A549 (cell line): Measurements from ENCODE around the gene CAMTA1. TPM values are rescaled to one million over a fixed set of nuclear protein-coding genes. Genes with fewer than 3 reads are reported as not detected.

Experiments
- ATAC-seq, 2 experiments: fragments of 200-7000 bp in 1 of 2; fragments of >200 bp in 1 of 2; cut with Nextera tagmentation in 1 of 2; cut with Tn5 transposase in 1 of 2; 3 replicates each; pipeline versions ENCODE4 v1.8.0 to v1.9.1; 2018 to 2020; ENCODE audit warnings: mild to moderate bottlenecking in 1 of 2, moderate library complexity in 1 of 2
- CTCF ChIA-PET: fragments of 300-600 bp; sonication (Branson Sonifier 250); formaldehyde crosslinking; extraction: SDS; loops from one replicate; lab custom pipeline; 2021; ENCODE audit warnings: antibody characterized with exemption, inconsistent platforms; lab: Yijun Ruan, JAX
- POLR2A ChIA-PET: fragments of 350-600 bp; formaldehyde crosslinking; extraction: SDS; loops from one replicate; lab custom pipeline; 2021; ENCODE audit warnings: antibody characterized with exemption, inconsistent platforms; lab: Yijun Ruan, JAX
- DNase-seq, 2 experiments: peaks; one replicate each; pipeline versions ENCODE4 v3.0.0 to v3.0.0-alpha.2; 2011 to 2016; ENCODE audit warnings: low read depth in 1 of 2, low spot score in 1 of 2
- FAIRE-seq: peaks from 2 replicates; lab custom pipeline; 2011; peaks lifted over from hg19 to GRCh38; lab: Jason Lieb, UNC
- H3K27ac ChIP-seq, 2 experiments: fragments of >200 bp; sonication (Bioruptor Twin); formaldehyde crosslinking; 3 replicates each; pipeline ENCODE4 v1.5.1; 2016 to 2017
- H3K4me1 ChIP-seq: fragments of >200 bp; sonication (Bioruptor Twin); formaldehyde crosslinking; 3 replicates; pipeline ENCODE4 v1.6.1; 2016
- H3K4me2 ChIP-seq: fragments of >200 bp; sonication (Bioruptor Twin); formaldehyde crosslinking; 3 replicates; pipeline ENCODE4 v1.6.1; 2016
- H3K4me3 ChIP-seq: fragments of >200 bp; sonication (Bioruptor Twin); formaldehyde crosslinking; 3 replicates; pipeline ENCODE4 v1.5.1; 2016
- H3K9me3 ChIP-seq: fragments of >200 bp; sonication (Bioruptor Twin); formaldehyde crosslinking; 3 replicates; pipeline ENCODE4 v1.6.1; 2016
- BCL3 ChIP-seq: fragments of >200 bp; sonication (Bioruptor Twin); formaldehyde crosslinking; IDR thresholded peaks from 3 replicates; pipeline ENCODE4 v1.6.1; 2016
- BHLHE40 ChIP-seq: IDR thresholded peaks from 2 replicates; pipeline ENCODE4 v1.6.1; 2012; ENCODE audit warnings: low read depth, low read length, inconsistent platforms
- CHD4 ChIP-seq: fragments of 200-600 bp; sonication (generic); IDR thresholded peaks from 2 replicates; pipeline ENCODE4 v1.6.1; 2016; ENCODE audit warnings: antibody characterized with exemption, mild to moderate bottlenecking, borderline replicate concordance
- CTCF ChIP-seq: fragments of >200 bp; sonication (Bioruptor Twin); formaldehyde crosslinking; IDR thresholded peaks from 3 replicates; pipeline ENCODE4 v1.5.1; 2016
- HES2 ChIP-seq: fragments of >200 bp; sonication (Bioruptor Twin); formaldehyde crosslinking; IDR thresholded peaks from 2 replicates; pipeline ENCODE4 v1.6.1; 2016
- HOXB5 ChIP-seq: fragments of 250-450 bp; sonication (Bioruptor Pico); IDR thresholded peaks from 2 replicates; pipeline ENCODE4 v1.5.0; 2020; ENCODE audit warnings: mild to moderate bottlenecking, moderate library complexity
- JUN ChIP-seq, 2 experiments: fragments of >200 bp; sonication (Bioruptor Twin); formaldehyde crosslinking; IDR thresholded peaks; 2 replicates in 1 of 2; 3 replicates in 1 of 2; pipeline ENCODE4 v1.6.1; 2016 to 2017
- KDM1A ChIP-seq: fragments of 200-600 bp; sonication (generic); IDR thresholded peaks from 2 replicates; pipeline ENCODE4 v1.6.1; 2016; ENCODE audit warnings: low read depth, mild to moderate bottlenecking
- NPAS2 ChIP-seq: fragments of 250-450 bp; sonication (Bioruptor Pico); IDR thresholded peaks from 2 replicates; pipeline ENCODE4 v1.8.0; 2022; ENCODE audit warnings: mild to moderate bottlenecking, moderate library complexity, borderline replicate concordance
- PBX3 ChIP-seq: IDR thresholded peaks from 2 replicates; pipeline ENCODE4 v1.6.1; 2012
- POLR2AphosphoS2 ChIP-seq: conservative IDR thresholded peaks from 2 replicates; pipeline ENCODE4 v1.6.1; 2012; ENCODE audit warnings: low read length, improper control_type of control experiment, inconsistent platforms
- REST ChIP-seq: fragments of 200-600 bp; sonication (generic); IDR thresholded peaks from 2 replicates; pipeline ENCODE4 v1.6.1; 2016; ENCODE audit warnings: antibody characterized with exemption, mild to moderate bottlenecking, moderate library complexity
- RFX5 ChIP-seq: fragments of 450-650 bp; IDR thresholded peaks from 2 replicates; pipeline ENCODE4 v1.7.1; 2014; ENCODE audit warnings: antibody characterized with exemption, mild to moderate bottlenecking, moderate library complexity
- TFCP2L1 ChIP-seq: fragments of 250-450 bp; sonication (Bioruptor Pico); IDR thresholded peaks from 2 replicates; pipeline ENCODE4 v1.5.0; 2021; ENCODE audit warnings: mild to moderate bottlenecking
- ZNF302 ChIP-seq: fragments of 250-450 bp; sonication (Bioruptor Pico); IDR thresholded peaks from 2 replicates; pipeline ENCODE4 v1.9.0; 2021; ENCODE audit warnings: inconsistent platforms, mild to moderate bottlenecking, moderate library complexity
- ZSCAN20 ChIP-seq: fragments of 250-450 bp; sonication (Bioruptor Pico); IDR thresholded peaks from 2 replicates; pipeline ENCODE4 v1.8.0; 2022; ENCODE audit warnings: mild to moderate bottlenecking, moderate library complexity
- WGBS: methylation state at CpG from one replicate; pipeline ENCODE4 v1.1.6; 2017; ENCODE audit errors: missing lambda C conversion rate; 5-methylcytosine and 5-hydroxymethylcytosine counted together
- polyA plus RNA-seq, 4 experiments: library from polyadenylated mRNA; depleted of rRNA in 3 of 4; stranded (reverse); fragments of >200 nt; fragmentation: RNase III in 1 of 4; extraction: RNeasy Plus Mini Kit Qiagen cat#74134 plus additional on column Dnase treatment in 1 of 4; gene quantifications; 2 replicates in 3 of 4; 3 replicates in 1 of 4; pipeline ENCODE4 v1.2.3, GENCODE V29; 2011 to 2017

Gene CAMTA1
- polyA plus RNA-seq, 2 of the 4 experiments (the other 2 are of a cell fraction): 58.8 to 75.0 TPM

- TF ChIP-seq ZSCAN20 (CRISPR knock-in tag) (no peak), BCL3 (no peak)
- TF ChIP-seq, all 56 proteins: peak for 0
Observed at GRCh38 chr1:7761103-7761502, 975.8 kb downstream of the CAMTA1 start (continued).

GRCh38 chr1:7767176-7767575 lies 981.9 kb downstream of the CAMTA1 start:
- no peak overlapping the region for H3K4me3 ChIP-seq

More at GRCh38 chr1:7767176-7767575, 981.9 kb downstream of the CAMTA1 start:
- POLR2A ChIA-PET: no interaction called here
- FAIRE-seq (no peak), DNase-seq (no peak), ATAC-seq (no peak)
- Histone ChIP-seq H3K4me1 (peaks cover 2% of the 10 kb centered on the region; the same call in 1 of the 3 replicates), H3K9me3 (no peaks in the 10 kb centered on the region), H3K27ac (no peak overlapping the region), H3K4me2 (no peak overlapping the region)
- CTCF ChIA-PET: interaction anchor here (1.2 to 1.4 kb wide), 2 partner anchors 14 to 99 kb away, joined by 4 to 5 read pairs; no protein-coding TSS in a partner anchor
- TF ChIP-seq POLR2AphosphoS2: no peak
- TF ChIP-seq ZSCAN20 (CRISPR knock-in tag): no peak
- TF ChIP-seq HOXB5 (CRISPR knock-in tag): no peak
- TF ChIP-seq CHD4: no peak
- TF ChIP-seq PBX3: no peak
- TF ChIP-seq REST: no peak
- no peak for TF ChIP-seq CTCF
- TF ChIP-seq RFX5: no peak
- TF ChIP-seq BHLHE40: no peak
- TF ChIP-seq TFCP2L1 (CRISPR knock-in tag): no peak
- TF ChIP-seq NPAS2 (CRISPR knock-in tag): no peak
- no peak for TF ChIP-seq KDM1A
- no peak for TF ChIP-seq JUN (IDR thresholded peaks at IDR 0.05)
- TF ChIP-seq ZNF302 (CRISPR knock-in tag): no peak
- TF ChIP-seq HES2: no peak
- whole genome bisulfite sequencing: 67% methylated on average over 4 of the region's 4 CpGs
